ENCODE measurements around the gene MAB21L2.

GRCh38 chr4:150573534-150573933 lies 8.4 kb upstream of the MAB21L2 start:
- TF ChIP-seq CTCF (IDR thresholded peaks at IDR 0.05 in 8 of 11, conservative IDR thresholded peaks at IDR 0.05 in 3 of 11) (no peak), POLR2A (IDR thresholded peaks at IDR 0.05) (no peak), POLR2AphosphoS5 (IDR thresholded peaks at IDR 0.05) (no peak)

Data from spleen (tissue), 7 donors.